Measurements from ENCODE around the gene TMEM150C.

DNA sequence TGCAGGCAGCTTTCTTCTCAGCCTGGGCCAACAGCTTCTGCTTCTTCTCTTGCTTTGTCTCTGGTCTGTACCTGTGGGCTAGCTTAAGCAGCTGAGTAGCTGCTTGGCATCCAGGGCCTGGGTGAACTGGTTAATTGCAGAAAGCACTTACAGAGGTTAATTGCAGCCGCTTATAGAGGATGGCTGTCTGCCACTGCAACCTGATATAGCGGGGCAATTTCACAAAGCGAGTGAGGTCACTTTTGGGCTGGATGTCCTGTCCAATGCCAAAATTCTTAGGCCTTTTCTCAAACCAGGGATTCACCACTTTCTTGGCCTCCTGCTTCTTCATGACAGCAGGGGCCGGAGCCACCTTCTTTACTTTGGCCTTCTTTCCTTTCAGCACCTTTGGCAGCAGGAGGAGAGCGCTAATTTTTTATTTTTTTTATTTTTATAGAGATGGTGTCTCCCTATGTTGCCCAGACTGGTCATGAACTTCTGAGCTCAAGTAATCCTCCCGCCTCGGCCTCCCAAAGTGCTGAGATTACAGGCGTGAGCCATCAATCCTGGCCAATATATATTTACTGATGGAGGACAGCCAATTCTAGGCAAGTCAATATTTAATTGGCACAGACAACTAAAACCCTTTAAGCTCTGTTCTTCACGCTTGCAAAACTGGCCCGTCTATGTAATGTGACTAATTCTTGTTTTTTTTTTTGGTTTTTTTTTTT, 70.4 kb downstream of the TMEM150C start:
- TF ChIP-seq POLR2AphosphoS5 (IDR thresholded peaks at IDR 0.05; ENCODE audit: low read depth, low read length): no peak
- TF ChIP-seq, protein P1, sequence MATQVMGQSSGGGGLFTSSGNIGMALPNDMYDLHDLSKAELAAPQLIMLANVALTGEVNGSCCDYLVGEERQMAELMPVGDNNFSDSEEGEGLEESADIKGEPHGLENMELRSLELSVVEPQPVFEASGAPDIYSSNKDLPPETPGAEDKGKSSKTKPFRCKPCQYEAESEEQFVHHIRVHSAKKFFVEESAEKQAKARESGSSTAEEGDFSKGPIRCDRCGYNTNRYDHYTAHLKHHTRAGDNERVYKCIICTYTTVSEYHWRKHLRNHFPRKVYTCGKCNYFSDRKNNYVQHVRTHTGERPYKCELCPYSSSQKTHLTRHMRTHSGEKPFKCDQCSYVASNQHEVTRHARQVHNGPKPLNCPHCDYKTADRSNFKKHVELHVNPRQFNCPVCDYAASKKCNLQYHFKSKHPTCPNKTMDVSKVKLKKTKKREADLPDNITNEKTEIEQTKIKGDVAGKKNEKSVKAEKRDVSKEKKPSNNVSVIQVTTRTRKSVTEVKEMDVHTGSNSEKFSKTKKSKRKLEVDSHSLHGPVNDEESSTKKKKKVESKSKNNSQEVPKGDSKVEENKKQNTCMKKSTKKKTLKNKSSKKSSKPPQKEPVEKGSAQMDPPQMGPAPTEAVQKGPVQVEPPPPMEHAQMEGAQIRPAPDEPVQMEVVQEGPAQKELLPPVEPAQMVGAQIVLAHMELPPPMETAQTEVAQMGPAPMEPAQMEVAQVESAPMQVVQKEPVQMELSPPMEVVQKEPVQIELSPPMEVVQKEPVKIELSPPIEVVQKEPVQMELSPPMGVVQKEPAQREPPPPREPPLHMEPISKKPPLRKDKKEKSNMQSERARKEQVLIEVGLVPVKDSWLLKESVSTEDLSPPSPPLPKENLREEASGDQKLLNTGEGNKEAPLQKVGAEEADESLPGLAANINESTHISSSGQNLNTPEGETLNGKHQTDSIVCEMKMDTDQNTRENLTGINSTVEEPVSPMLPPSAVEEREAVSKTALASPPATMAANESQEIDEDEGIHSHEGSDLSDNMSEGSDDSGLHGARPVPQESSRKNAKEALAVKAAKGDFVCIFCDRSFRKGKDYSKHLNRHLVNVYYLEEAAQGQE (IDR thresholded peaks at IDR 0.05; ENCODE audit: insufficient read depth in 1 of 2, low read depth in 2 of 2, low read length in 1 of 2): no peak
- TF ChIP-seq, protein P2, sequence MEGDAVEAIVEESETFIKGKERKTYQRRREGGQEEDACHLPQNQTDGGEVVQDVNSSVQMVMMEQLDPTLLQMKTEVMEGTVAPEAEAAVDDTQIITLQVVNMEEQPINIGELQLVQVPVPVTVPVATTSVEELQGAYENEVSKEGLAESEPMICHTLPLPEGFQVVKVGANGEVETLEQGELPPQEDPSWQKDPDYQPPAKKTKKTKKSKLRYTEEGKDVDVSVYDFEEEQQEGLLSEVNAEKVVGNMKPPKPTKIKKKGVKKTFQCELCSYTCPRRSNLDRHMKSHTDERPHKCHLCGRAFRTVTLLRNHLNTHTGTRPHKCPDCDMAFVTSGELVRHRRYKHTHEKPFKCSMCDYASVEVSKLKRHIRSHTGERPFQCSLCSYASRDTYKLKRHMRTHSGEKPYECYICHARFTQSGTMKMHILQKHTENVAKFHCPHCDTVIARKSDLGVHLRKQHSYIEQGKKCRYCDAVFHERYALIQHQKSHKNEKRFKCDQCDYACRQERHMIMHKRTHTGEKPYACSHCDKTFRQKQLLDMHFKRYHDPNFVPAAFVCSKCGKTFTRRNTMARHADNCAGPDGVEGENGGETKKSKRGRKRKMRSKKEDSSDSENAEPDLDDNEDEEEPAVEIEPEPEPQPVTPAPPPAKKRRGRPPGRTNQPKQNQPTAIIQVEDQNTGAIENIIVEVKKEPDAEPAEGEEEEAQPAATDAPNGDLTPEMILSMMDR (IDR thresholded peaks at IDR 0.05): no peak
- no peak for TF ChIP-seq TCF7L2 (IDR thresholded peaks at IDR 0.05; ENCODE audit: low read depth, low read length)
- TF ChIP-seq SIN3A (IDR thresholded peaks at IDR 0.05; ENCODE audit: borderline replicate concordance, insufficient read depth, low read depth, low read length): no peak
